ENCODE data around the gene FAM222B. TPM values are rescaled to one million over a fixed set of nuclear protein-coding genes. Genes with fewer than 3 reads are reported as not detected.
"Not testable (repeated sequence)": the region's sequence is repeated elsewhere in the genome, so short reads cannot be mapped to it uniquely, and the experiment has no call there.

FAM222B gene
- total and polyA plus RNA-seq, 2 donors, result 6.8 to 15.0 TPM

DNA sequence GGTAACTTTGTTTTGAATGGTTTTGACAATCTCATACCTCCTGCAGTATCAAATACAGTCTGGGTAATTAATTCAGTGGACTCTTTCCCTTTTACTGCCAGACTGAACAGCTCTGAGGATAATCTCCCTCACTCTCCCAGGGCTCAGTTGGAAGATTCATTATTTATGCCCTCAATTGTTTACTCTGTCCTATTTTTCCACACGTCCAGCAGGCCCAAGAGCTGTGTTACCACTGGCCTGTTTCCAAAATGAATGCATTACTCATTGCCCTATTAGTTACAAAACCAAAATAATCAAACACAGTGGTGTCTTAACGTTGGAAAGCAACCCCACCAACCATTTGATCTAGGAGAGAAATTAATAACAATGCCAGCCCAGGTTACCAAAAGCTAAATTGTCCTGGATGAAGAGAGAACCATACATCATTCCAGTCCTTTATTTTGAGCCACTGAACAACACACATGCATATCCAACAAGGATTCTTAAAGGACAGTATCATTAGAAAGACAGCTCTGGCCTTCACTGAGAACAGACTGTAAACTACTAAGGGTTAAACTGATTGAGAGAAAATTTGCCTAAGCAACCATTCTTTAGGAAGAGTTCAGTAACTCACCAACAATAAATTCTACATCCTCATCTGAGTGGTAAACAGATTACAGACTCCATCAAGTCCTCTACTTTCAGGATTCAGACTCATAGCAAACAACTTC lies 34.5 kb downstream of the FAM222B start:
- H3K27ac ChIP-seq (ENCODE audit: low read depth), result peak overlapping the region; percentile 82
- 3% methylated on average over 2 of the region's 2 CpGs for WGBS
- H3K4me1 ChIP-seq (ENCODE audit: insufficient read depth), result no peaks in the 10 kb centered on the region
- H3K4me3 ChIP-seq (ENCODE audit: low read depth, low read length), result no peak overlapping the region
- DNase-seq (ENCODE audit: extremely low spot score), result no peak
- H3K36me3 ChIP-seq (ENCODE audit: insufficient read depth), result no peaks in the 10 kb centered on the region

DNA sequence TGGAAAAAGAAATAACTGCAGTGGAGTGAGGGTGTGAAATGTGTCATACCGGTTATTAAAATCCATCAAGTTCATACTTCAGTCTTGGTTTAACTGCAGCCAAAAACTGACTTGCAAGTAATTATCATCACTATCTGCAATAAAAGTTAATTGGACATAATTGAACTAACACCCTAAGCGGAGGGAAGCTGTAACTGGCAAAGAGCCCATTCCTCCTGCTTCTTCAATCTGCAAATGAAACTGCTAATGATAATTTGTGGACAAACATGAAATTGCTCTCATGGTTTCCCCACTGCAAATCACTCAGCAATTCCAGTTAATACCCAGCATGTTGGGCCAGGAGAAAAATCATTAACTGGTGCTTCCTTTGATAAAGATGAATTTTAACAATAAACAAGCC lies 46.5 kb downstream of the FAM222B start:
- H3K4me1 ChIP-seq (ENCODE audit: insufficient read depth), result no peaks in the 10 kb centered on the region
- no peak for DNase-seq (ENCODE audit: extremely low spot score)
- no peaks in the 10 kb centered on the region for H3K36me3 ChIP-seq (ENCODE audit: insufficient read depth)
- WGBS, result 91% methylated on average over 2 of the region's 2 CpGs
- H3K27ac ChIP-seq (ENCODE audit: low read depth), result no peak overlapping the region
- H3K4me3 ChIP-seq (ENCODE audit: low read depth, low read length), result no peak overlapping the region

DNA sequence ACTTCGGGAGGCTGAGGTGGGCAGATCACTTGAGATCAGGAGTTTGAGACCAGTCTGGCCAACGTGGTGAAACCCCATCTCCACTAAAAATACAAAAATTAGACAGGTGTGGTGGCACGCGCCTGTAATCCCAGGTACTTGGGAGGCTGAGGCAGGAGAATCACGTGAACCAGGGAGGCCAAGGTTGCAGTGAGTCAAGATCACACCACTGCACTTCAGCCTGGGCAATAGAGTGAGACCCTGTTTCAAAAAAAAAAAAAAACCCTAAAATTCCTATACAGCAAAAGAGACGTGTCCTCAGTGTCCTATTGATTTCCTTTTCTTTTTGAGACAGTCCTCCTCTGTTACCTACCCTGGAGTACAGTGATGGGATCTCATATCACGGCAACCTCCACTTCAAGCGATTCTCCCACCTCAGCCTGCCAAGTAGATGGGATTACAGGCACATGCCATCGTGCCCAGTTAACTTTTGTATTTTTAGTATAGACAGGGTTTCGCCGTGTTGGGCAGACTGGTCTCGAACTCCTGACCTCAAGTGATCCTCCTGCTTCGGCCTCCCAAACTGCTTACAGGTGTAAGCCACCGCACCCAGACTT lies 47.6 kb downstream of the FAM222B start:
- DNase-seq (ENCODE audit: extremely low spot score); H3K27ac ChIP-seq (ENCODE audit: low read depth); H3K4me1 ChIP-seq (ENCODE audit: insufficient read depth); H3K36me3 ChIP-seq (ENCODE audit: insufficient read depth); H3K4me3 ChIP-seq (ENCODE audit: low read depth, low read length): not testable (repeated sequence)
- WGBS, result 95% methylated on average over 14 of the region's 14 CpGs

DNA sequence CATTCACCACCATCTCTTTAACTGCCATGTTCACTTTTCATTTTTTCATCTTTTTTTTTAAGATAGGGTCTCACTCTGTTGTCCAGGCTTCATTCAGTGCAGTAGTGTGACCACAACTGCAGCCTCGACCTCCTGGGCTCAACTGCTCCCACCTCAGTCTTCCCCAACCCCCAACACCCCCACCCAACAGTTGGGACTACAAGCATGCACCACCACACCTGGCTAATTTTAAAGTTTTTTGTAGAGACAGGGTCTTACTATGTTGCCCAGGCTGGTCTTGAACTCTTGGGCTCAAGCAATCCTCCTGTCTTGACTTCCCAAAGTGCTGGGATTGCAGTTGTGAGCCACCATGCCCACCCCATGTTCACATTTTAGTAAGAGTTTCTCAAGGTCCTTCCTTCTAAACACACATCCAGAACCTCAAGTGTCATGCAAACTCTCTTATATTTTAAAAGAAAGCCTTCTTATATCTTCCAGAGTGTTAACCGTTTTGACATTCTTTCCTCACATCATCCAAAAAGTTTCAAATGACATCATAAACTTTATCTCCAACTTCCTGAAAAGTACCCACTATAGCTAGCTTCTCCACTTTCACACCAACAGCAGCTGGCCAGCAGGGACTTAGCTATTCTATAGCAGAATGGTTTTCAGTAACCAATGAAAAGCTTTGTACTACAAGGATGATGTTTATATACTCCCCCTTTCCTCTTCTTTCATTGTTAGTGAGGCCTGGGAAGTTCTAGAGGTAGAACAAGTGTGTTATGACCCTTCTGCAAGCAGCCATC lies 49.5 kb downstream of the FAM222B start:
- H3K4me3 ChIP-seq (ENCODE audit: low read depth, low read length), result no peak overlapping the region
- H3K27ac ChIP-seq (ENCODE audit: low read depth), result no peak overlapping the region
- 59% methylated on average over 2 of the region's 2 CpGs for WGBS
- no peaks in the 10 kb centered on the region for H3K4me1 ChIP-seq (ENCODE audit: insufficient read depth)
- H3K36me3 ChIP-seq (ENCODE audit: insufficient read depth), result no peaks in the 10 kb centered on the region
- DNase-seq (ENCODE audit: extremely low spot score), result no peak

DNA sequence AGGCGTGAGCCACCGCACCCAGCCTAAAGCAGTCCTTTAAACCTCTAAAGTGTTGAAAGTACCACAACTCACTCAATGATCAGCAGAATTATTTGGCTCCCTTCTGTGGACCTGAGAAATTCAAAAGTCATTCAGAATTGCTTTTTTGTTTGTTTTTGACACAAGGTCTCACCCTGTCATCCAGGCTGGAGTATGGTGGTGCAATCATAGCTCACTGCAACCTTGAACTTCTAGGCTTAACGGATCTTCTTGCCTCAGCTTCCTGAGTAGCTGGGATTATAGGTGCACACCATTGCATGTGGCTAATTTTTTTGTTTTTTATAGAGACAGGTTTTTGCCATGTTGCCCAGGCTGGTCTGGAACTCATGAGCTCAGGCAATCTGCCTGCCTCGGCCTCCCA lies 54.5 kb downstream of the FAM222B start:
- WGBS, result 96% methylated on average over 4 of the region's 4 CpGs

DNA sequence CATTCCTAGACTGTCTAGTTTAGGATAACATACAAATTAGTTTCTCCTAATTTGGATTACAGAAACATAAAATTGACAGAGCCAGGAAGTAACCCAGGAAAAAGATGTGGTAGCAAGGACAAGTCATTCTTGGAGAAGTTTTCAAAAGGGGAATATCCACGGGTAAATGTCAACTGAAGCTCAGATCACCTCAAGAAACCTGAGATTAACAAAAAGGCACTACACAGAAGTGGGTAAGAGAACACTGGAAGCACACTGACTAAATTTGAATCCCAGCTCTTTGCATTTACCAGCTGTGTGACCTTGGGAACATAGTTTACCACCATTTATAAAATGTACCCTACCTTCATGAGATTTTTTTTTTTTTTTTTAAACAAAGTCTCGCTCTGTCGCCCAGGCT lies 59.4 kb downstream of the FAM222B start:
- Histone ChIP-seq H3K36me3 (ENCODE audit: insufficient read depth) (peaks cover 2% of the 10 kb centered on the region), H3K4me3 (ENCODE audit: low read depth, low read length) (no peak overlapping the region), H3K4me1 (ENCODE audit: insufficient read depth) (no peaks in the 10 kb centered on the region), H3K27ac (ENCODE audit: low read depth) (no peak overlapping the region)
- DNase-seq (ENCODE audit: extremely low spot score), result no peak
- 94% methylated on average over 3 of the region's 3 CpGs for WGBS

More for the DNA sequence above, 54.5 kb downstream of the FAM222B start:
- H3K36me3 ChIP-seq (ENCODE audit: insufficient read depth), result no peaks in the 10 kb centered on the region
- no peak overlapping the region for H3K27ac ChIP-seq (ENCODE audit: low read depth)
- no peak for DNase-seq (ENCODE audit: extremely low spot score)
- no peaks in the 10 kb centered on the region for H3K4me1 ChIP-seq (ENCODE audit: insufficient read depth)
- no peak overlapping the region for H3K4me3 ChIP-seq (ENCODE audit: low read depth, low read length)

DNA sequence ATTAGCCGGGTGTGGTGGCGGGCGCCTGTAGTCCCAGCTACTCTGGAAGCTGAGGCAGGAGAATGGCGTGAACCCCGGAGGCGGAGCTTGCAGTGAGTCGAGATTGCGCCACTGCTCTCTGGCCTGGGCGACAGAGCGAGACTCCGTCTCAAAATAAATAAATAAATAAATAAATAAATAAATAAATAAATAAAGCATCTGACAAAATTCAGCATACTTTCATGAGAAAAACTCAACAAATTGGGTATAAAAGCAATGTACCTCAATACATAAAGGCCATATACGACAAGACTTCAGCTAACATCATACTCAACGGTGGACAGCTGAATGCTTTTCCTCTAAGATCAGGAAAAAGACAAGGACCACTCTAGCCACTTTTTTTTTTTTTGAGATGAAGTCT lies 63.0 kb downstream of the FAM222B start:
- not testable (repeated sequence) for H3K4me1 ChIP-seq (ENCODE audit: insufficient read depth); H3K36me3 ChIP-seq (ENCODE audit: insufficient read depth); H3K27ac ChIP-seq (ENCODE audit: low read depth); H3K4me3 ChIP-seq (ENCODE audit: low read depth, low read length); DNase-seq (ENCODE audit: extremely low spot score)
- 98% methylated on average over 13 of the region's 13 CpGs for WGBS

DNA sequence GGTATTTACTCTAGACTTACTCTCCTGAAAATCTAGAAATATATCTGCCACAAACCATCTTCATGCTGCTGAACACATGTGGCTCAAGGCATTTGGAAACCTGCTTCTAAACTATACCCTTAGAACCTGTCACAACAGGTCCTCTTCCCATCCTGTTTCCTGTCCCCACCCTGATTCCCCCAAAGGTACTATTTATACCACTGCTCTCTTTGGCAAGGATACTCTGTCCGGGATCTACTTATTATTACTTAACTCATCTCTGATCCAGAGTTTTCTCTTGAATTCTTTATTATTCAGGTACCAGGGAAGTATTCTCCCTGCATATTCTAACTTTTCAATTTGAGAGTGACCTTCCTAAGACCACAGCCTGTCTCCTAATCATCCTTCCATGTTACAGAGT lies 65.4 kb downstream of the FAM222B start:
- 54% methylated on average over 1 of the region's 1 CpG for WGBS
- peaks cover 2% of the 10 kb centered on the region for H3K36me3 ChIP-seq (ENCODE audit: insufficient read depth)
- H3K27ac ChIP-seq (ENCODE audit: low read depth), result no peak overlapping the region
- no peak for DNase-seq (ENCODE audit: extremely low spot score)
- no peaks in the 10 kb centered on the region for H3K4me1 ChIP-seq (ENCODE audit: insufficient read depth)
- H3K4me3 ChIP-seq (ENCODE audit: low read depth, low read length), result no peak overlapping the region

DNA sequence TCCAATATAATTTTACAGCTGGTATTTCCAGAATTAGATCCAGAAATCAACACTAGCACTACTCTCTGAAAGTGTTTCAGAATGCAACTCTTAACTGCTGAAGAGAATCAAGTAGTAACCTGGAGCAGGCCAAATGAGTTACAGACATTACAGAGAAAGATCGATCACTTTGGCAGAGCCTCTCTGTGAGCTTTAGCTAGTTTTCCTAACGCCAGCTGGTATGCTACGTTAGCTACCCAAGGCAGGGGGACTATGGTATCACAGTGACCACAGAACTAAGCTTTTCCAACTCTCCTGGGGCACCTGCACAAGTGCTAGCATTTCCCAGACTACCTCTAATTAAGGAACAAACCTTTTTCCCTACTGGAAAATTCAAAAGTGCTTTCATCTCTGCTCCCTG lies 68.4 kb downstream of the FAM222B start:
- no peak overlapping the region for H3K4me3 ChIP-seq (ENCODE audit: low read depth, low read length)
- WGBS, result 83% methylated on average over 3 of the region's 3 CpGs
- no peaks in the 10 kb centered on the region for H3K36me3 ChIP-seq (ENCODE audit: insufficient read depth)
- H3K4me1 ChIP-seq (ENCODE audit: insufficient read depth), result no peaks in the 10 kb centered on the region
- no peak for DNase-seq (ENCODE audit: extremely low spot score)
- H3K27ac ChIP-seq (ENCODE audit: low read depth), result no peak overlapping the region

DNA sequence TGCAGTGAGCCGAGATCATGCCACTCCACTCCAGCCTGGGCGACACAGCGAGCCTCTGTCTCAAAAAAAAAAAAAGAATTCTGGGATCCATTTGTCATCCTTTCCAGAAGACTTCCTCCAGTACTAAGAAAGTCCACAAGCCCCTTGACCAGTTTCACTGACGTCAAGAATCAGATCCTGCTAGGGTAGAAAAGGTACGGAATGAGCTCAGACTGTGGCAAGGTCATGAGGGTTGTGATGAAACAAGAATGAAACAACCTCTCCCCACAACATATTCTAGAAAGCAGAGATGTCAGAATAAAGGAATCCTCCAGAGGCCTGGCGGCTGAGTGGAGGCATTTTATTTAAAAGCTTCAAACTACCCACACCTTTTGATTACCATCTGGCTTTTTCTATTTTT lies 68.9 kb downstream of the FAM222B start:
- Histone ChIP-seq H3K27ac (ENCODE audit: low read depth) (no peak overlapping the region), H3K4me1 (ENCODE audit: insufficient read depth) (no peaks in the 10 kb centered on the region), H3K36me3 (ENCODE audit: insufficient read depth) (no peaks in the 10 kb centered on the region), H3K4me3 (ENCODE audit: low read depth, low read length) (no peak overlapping the region)
- DNase-seq (ENCODE audit: extremely low spot score), result no peak
- 92% methylated on average over 6 of the region's 6 CpGs for WGBS

DNA sequence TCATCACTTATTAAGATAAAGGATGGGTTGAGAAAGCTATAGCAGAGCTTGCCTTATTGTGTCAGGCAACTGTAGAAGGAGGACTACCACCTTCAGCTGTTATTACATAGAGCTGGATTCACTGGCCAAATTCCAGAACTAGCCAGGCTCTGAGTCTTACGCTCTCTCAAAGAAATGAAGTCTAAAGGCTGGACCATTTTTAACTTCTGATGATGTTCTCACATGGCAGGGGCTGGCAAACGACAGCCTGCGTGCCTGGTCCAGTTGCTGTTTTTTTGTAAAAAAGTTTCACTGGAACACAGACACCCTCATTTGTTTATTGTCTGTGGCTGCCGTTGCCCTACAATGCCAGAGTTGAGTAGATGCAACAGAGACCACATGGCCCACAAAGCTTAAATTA lies 77.6 kb downstream of the FAM222B start:
- no peak overlapping the region for H3K4me3 ChIP-seq (ENCODE audit: low read depth, low read length)
- WGBS, result 69% methylated on average over 4 of the region's 4 CpGs
- no peaks in the 10 kb centered on the region for H3K4me1 ChIP-seq (ENCODE audit: insufficient read depth)
- DNase-seq (ENCODE audit: extremely low spot score), result no peak
- H3K27ac ChIP-seq (ENCODE audit: low read depth), result no peak overlapping the region
- no peaks in the 10 kb centered on the region for H3K36me3 ChIP-seq (ENCODE audit: insufficient read depth)

DNA sequence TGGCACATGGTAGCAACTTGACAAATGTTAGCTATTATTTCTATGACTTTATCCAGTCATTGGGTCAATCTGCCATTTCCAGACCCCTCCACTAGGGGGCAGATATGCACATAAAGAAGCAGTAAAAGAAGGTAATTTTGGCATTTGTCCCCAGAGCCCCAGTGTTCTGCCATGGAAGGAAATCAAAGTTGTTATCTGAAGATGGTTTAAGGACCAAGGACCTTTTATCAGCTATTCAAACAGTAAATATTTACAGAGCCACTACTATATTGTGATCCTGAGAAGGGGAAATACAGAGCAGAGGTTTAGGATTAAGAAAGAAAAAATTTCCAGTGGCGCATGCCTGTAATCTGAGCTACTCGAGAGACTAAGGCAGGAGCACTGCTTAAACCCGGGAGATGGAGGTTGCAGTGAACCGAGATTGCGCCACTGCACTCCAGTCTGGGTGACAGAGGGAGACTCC lies 78.8 kb downstream of the FAM222B start:
- Histone ChIP-seq H3K4me3 (ENCODE audit: low read depth, low read length) (no peak overlapping the region), H3K36me3 (ENCODE audit: insufficient read depth) (no peaks in the 10 kb centered on the region), H3K27ac (ENCODE audit: low read depth) (no peak overlapping the region), H3K4me1 (ENCODE audit: insufficient read depth) (no peaks in the 10 kb centered on the region)
- WGBS, result 51% methylated on average over 5 of the region's 5 CpGs
- DNase-seq (ENCODE audit: extremely low spot score), result no peak

DNA sequence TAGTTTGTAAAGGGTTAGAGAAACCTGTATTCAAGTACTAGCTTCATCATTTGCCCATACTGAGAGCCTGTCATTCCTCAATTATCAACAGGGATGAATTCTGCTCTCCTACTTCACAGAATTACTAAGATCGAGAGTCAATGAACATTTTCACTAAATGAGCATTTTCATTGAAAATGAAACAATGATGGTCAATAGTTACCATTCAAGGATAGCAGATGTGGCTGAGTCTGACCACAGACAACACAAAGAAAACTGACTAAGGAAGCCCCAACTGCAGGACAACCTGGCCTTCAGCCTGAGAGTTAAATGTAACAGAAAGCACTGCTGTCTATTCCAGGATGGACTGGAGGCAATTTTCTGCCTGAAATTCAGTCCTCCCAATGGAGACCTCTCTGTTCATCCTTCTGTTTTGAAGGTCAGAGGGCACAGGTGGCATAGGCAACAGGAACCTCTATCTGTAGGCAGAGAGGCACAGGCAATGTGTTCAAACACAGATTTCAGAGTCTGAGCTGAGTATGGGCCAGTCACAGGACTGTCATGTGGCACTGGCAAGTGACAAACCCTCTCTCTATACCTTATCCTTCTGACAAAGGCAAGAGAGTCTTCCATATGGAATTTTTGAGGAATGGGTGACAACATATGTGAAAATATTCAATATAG lies 79.3 kb downstream of the FAM222B start:
- Histone ChIP-seq H3K4me3 (ENCODE audit: low read depth, low read length) (no peak overlapping the region), H3K27ac (ENCODE audit: low read depth) (no peak overlapping the region), H3K4me1 (ENCODE audit: insufficient read depth) (no peaks in the 10 kb centered on the region), H3K36me3 (ENCODE audit: insufficient read depth) (no peaks in the 10 kb centered on the region)
- no peak for DNase-seq (ENCODE audit: extremely low spot score)
- WGBS, result 95% methylated on average over 1 of the region's 1 CpG

Data from urinary bladder (tissue), 4 donors.